ENCODE measurements around the gene G6PD. TPM values are rescaled to one million over a fixed set of nuclear protein-coding genes. Genes with fewer than 3 reads are reported as not detected.
"Not testable (repeated sequence)": the region's sequence is repeated elsewhere in the genome, so short reads cannot be mapped to it uniquely, and the experiment has no call there.

The G6PD gene
- total RNA-seq, 1 donor, result 128 TPM

DNA sequence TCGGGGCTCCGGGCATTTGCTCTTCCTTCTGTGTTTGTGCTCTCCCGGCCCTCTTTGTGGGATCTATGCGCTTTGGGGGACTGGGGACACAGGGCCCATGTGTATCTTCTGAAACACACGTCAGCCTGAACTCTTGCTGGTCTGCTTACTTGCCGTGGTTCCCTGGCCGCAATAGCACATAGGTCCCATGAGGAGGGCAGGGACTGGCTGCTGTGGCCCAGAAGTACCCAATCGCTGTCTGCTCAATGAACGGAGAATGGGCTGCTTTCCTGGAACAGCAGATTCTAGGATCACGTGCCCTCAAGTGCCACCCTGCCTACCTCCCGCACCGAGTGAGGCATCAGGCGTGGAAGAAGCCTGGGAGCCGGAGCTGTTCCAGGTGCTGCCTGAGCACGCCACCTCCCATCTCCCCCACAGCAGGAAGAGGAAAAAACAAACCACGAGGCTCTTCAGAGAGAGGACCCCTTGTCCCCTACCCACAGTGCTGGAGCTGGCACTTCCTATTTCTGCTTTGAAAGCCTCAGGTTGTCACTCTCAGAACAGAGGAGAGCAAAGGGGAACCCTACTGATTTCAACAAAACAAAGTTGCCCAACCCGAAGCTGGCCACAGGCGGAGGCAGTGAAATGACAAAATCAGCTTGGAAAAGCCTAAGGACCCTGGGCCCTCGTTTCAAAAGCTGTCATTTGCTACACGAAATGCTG is 3.8 kb downstream of the G6PD start:
- TF ChIP-seq, protein P1, sequence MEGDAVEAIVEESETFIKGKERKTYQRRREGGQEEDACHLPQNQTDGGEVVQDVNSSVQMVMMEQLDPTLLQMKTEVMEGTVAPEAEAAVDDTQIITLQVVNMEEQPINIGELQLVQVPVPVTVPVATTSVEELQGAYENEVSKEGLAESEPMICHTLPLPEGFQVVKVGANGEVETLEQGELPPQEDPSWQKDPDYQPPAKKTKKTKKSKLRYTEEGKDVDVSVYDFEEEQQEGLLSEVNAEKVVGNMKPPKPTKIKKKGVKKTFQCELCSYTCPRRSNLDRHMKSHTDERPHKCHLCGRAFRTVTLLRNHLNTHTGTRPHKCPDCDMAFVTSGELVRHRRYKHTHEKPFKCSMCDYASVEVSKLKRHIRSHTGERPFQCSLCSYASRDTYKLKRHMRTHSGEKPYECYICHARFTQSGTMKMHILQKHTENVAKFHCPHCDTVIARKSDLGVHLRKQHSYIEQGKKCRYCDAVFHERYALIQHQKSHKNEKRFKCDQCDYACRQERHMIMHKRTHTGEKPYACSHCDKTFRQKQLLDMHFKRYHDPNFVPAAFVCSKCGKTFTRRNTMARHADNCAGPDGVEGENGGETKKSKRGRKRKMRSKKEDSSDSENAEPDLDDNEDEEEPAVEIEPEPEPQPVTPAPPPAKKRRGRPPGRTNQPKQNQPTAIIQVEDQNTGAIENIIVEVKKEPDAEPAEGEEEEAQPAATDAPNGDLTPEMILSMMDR (IDR thresholded peaks at IDR 0.05; ENCODE audit: insufficient read depth, low read depth, low read length), result no peak
- DNase-seq (ENCODE audit: low read depth), result no peak
- no peak overlapping the region for H3K4me3 ChIP-seq (ENCODE audit: low read depth, low read length)

DNA sequence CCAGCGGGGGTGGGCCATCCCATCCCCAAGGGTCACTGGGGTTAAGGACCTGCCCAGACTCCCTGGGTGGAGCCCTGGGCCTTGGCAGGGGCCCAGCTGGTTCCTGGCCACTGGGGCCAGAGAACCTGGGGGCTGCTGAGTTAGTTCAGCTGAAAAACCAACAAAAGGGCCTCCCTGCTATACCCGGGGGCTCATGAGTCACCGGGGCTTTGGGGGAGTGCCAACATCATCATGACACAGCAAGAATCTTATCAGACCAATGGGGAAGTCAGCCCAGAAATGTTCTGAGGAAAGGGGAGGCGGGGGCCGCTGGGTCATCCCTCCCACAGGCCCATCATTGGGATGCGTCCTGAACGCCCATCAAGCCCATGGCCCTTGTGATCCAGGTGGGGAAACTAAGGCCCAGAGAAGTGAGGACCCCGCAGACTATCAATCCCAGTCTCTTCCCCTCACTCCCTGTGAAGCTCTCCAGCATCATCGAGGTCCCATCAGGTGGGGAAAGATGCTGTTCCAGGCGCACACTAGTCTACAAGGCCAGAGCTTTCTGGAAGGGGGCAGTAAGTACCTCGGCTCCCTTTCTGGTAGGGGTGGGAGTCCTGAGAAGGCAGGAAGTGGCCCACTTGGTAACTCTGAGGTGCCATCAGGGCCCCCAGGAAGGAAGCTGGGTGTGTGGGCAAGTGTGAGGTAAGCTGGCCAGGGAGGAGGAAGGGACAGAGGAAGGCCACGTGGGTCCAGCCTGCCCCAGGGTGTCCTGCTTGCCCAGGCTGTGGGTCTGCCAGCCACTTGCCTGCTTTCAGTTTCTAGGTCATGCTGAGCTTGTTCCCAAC is 4.5 kb downstream of the G6PD start:
- TF ChIP-seq, protein P1 (IDR thresholded peaks at IDR 0.05; ENCODE audit: insufficient read depth, low read depth, low read length), result no peak
- peak; percentile 94 for DNase-seq (ENCODE audit: low read depth)
- H3K4me3 ChIP-seq (ENCODE audit: low read depth, low read length), result no peak overlapping the region

DNA sequence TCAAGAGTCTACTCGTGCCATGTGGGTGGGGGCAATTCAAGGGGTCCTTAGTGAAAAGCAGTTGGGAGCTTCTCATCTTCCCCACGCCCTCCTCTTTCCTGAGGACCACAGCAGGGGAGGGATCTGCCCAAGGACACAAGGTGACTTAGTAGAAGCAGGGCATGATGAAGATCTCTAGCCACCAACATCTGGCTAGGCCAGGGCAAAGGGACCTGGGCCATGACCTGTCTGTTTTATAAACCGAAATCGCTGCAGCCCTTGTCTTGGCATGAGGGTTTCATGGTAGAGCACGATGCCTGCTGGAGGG is 5.1 kb downstream of the G6PD start:
- no peak for DNase-seq (ENCODE audit: low read depth)
- TF ChIP-seq, protein P1 (IDR thresholded peaks at IDR 0.05; ENCODE audit: insufficient read depth, low read depth, low read length), result no peak

DNA sequence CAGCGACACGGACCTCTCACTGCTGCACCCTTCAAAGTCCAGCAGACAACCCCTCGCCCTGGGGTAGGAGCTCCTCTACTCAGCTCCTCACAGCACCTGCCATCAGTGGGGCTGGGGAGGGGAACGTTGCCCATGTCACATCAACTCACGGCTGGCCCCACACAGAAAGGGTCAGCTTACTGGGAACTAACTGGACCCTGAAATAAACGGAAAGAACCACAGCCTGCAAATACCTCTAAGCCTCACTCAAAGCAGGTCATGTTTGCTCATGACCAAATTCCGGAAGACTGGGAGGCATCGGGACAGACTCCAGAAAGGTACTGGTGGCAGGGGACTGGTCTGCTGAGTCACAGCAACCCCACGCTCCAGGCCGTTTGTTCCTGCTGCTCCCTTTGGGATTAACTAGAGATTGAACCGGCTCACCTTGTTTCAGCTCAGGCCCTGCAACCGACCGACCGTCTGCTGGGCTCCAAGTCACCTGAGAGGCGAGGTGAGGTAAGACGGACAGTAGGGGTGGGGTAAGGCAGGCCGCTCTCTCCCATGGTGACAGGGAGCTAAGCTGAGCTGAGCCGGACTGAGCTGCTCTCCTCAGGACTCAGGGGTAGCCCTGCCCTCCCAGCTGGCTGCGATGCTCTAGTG is 5.6 kb downstream of the G6PD start:
- TF ChIP-seq, protein P1 (IDR thresholded peaks at IDR 0.05; ENCODE audit: insufficient read depth, low read depth, low read length), result no peak
- peak; percentile 5 for DNase-seq (ENCODE audit: low read depth)
- H3K4me3 ChIP-seq (ENCODE audit: low read depth, low read length), result no peak overlapping the region

More for the DNA sequence above, 5.1 kb downstream of the G6PD start:
- no peak overlapping the region for H3K4me3 ChIP-seq (ENCODE audit: low read depth, low read length)

DNA sequence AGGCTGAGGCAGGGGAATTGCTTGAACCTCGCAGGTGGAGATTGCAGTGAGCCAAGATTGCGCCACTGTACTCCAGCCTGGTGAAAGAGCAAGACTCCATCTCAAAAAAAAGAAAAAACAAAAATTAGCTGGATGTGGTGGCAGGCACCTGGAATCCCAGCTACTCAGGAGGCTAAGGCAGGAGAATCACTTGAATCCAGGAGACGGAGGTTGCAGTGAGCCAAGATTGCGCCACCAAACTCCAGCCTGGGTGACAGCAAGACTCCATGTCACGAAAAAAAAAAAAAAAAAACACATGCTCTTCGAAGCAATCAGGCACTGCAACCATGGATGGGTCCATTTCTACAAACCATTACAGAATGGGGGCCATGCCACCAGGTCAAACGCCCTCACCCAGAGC is 6.3 kb downstream of the G6PD start:
- H3K4me3 ChIP-seq (ENCODE audit: low read depth, low read length); DNase-seq (ENCODE audit: low read depth): not testable (repeated sequence)

DNA sequence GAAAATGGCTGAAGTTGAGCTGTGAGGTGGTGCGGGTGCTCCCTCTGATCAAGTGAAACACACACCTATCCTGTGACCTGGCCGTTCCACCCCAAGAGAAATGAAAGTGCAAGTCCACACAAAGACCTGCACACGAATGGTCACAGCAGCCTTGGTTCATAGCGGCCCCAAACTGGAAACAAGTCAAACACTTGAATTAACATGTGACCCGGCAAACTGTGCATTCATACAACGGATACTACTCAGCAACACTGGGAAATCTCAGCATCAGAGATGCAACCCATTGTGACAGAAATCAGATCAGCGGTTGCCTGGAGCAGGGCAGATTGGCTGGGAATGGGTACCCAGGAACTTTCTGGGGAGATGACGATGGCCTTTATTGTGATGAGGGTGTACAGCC is 7.6 kb downstream of the G6PD start:
- DNase-seq (ENCODE audit: low read depth), result no peak
- TF ChIP-seq, protein P1 (IDR thresholded peaks at IDR 0.05; ENCODE audit: insufficient read depth, low read depth, low read length), result no peak
- no peak overlapping the region for H3K4me3 ChIP-seq (ENCODE audit: low read depth, low read length)

DNA sequence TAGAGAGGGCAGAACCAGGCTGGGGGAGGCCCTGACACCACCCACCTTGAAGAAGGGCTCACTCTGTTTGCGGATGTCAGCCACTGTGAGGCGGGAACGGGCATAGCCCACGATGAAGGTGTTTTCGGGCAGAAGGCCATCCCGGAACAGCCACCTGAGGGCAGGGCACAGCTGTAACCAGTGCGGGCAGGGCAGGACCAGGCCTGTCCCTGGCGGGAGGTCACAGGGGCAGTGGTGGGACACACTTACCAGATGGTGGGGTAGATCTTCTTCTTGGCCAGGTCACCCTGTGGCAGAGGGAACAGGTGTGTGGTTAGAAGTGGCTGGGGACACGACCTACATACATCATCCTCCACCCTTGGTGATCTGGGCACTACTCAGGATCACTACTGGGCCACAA is 10.8 kb downstream of the G6PD start:
- DNase-seq (ENCODE audit: low read depth), result no peak
- H3K4me3 ChIP-seq (ENCODE audit: low read depth, low read length), result no peak overlapping the region
- TF ChIP-seq, protein P1 (IDR thresholded peaks at IDR 0.05; ENCODE audit: insufficient read depth, low read depth, low read length), result no peak
